ENCODE measurements around the gene SIGLEC10.
"Not testable (repeated sequence)": the region's sequence is repeated elsewhere in the genome, so short reads cannot be mapped to it uniquely, and the experiment has no call there.

Gene SIGLEC10

GRCh38 chr19:51417107-51417809 lies at the start of gene SIGLEC10:
Gene SIGLEC10, minus strand, starts transcription at chr19:51417642. Its CDS starts 61 bp downstream, at chr19:51417581.
- DNase-seq, result peak; percentile 15

- no peak for DNase-seq
These were observed 49.3 kb upstream of the SIGLEC10 start for GRCh38 chr19:51466723-51467122.

- not testable (repeated sequence) for DNase-seq
These were observed 46.6 kb upstream of the SIGLEC10 start for GRCh38 chr19:51463976-51464581.

GRCh38 chr19:51462681-51463080 lies 45.2 kb upstream of the SIGLEC10 start:
- DNase-seq, result no peak

GRCh38 chr19:51462276-51462675 lies 44.8 kb upstream of the SIGLEC10 start:
- DNase-seq, result no peak

GRCh38 chr19:51461723-51462161 lies 44.3 kb upstream of the SIGLEC10 start:
- no peak for DNase-seq

GRCh38 chr19:51460164-51460992 lies 42.9 kb upstream of the SIGLEC10 start:
- DNase-seq, result no peak

- DNase-seq, result no peak
These were observed 41.6 kb upstream of the SIGLEC10 start for GRCh38 chr19:51458899-51459505.

GRCh38 chr19:51458051-51458645 lies 40.7 kb upstream of the SIGLEC10 start, which contains the start of gene SIGLEC8:
Gene SIGLEC8, minus strand, starts transcription at chr19:51458454. Its CDS starts 67 bp downstream, at chr19:51458387.
- DNase-seq, result no peak

GRCh38 chr19:51457351-51458013 lies 40.0 kb upstream of the SIGLEC10 start:
- no peak for DNase-seq

GRCh38 chr19:51456541-51457290 lies 39.3 kb upstream of the SIGLEC10 start:
- DNase-seq, result no peak

GRCh38 chr19:51450730-51451307 lies 33.4 kb upstream of the SIGLEC10 start:
- no peak for DNase-seq

GRCh38 chr19:51448411-51449016 lies 31.1 kb upstream of the SIGLEC10 start:
- DNase-seq, result peak; percentile 10

GRCh38 chr19:51448011-51448410 lies 30.6 kb upstream of the SIGLEC10 start:
- no peak for DNase-seq

GRCh38 chr19:51447510-51447909 lies 30.1 kb upstream of the SIGLEC10 start:
- DNase-seq, result not testable (repeated sequence)

- peak; percentile 85 for DNase-seq
These were observed 24.3 kb upstream of the SIGLEC10 start for GRCh38 chr19:51441410-51442390.

- DNase-seq, result no peak
These were observed 23.5 kb upstream of the SIGLEC10 start for GRCh38 chr19:51440846-51441409.

GRCh38 chr19:51440052-51440451 lies 22.6 kb upstream of the SIGLEC10 start:
- no peak for DNase-seq

- DNase-seq, result peak; percentile 60
These were observed 21.6 kb upstream of the SIGLEC10 start for GRCh38 chr19:51439021-51439465.

Data from CD4-positive, alpha-beta T cell treated with Interleukin-12 subunit alpha and Interleukin-12 subunit beta, for 1 hour (primary cell).